NCI-H446 treated with DMSO at 0.1 percent for 48 hours (cell line): Measurements from ENCODE around the gene RPRD1B.
"Not testable (repeated sequence)": the region's sequence is repeated elsewhere in the genome, so short reads cannot be mapped to it uniquely, and the experiment has no call there.

Source experiments
- DNase-seq: peaks from one replicate; lab custom pipeline; 2025; lab: John Stamatoyannopoulos, UW

Gene RPRD1B

DNA sequence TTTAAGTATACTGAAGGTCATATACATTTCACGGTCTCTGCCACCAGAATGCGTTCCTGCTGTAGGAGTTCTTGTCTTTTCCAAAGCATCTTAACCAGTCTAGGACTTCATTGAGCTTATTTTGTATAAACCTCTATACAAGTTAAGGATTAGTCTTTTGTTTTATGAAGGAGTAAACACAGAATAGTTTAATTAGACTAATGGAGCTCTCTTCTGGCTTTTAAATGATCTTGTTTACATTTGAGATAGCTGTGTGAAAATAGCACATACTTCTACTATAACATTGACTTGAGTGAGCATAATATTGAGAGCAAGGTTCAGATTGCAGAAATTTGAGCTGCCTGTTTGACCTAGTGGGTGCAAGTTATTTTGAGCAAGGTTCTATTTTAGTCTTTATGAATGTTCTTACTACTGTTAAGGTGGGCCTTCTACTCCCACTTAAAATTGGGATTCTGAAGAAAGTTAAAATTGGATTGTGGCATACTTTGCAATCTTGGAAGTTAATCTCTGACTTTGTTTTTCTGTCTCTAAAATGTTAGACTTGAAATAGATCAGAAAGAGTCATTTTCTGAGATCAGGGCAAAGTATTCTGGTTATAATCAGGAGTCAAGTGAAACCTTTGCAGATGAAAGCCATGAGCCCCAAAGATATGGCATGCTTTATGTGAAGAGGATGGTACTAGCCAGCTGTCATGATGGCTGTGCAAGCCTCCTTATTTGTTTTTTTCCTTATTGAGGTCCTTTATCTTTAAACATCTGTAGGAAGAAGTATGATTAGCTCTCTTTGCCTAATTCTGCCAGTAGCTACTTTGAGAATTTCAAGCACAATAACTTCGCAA, 41.8 kb downstream of the RPRD1B start:
- DNase-seq = no peak

GRCh38 chr20:38076548-38076947, 43.0 kb downstream of the RPRD1B start:
- DNase-seq = no peak

DNA sequence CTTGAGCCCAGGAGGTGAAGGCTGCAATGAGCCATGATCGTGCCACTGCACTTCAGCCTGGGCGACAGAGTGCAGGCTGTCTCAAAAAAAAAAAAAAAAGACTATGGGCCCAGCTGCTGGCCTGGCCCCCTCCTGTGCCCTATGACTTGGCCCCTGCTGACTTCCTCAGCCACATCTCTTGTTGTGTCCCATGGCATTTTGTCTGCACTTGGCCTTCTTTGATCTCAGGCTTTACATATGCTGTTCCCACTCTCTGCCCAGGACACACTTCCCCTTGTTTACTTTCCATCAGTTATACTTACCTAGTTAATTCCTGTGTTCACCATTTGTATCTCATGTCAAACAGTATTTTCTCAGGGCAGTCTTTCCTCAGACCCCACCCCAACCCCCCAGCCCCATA, 44.5 kb downstream of the RPRD1B start:
- no peak for DNase-seq

DNA sequence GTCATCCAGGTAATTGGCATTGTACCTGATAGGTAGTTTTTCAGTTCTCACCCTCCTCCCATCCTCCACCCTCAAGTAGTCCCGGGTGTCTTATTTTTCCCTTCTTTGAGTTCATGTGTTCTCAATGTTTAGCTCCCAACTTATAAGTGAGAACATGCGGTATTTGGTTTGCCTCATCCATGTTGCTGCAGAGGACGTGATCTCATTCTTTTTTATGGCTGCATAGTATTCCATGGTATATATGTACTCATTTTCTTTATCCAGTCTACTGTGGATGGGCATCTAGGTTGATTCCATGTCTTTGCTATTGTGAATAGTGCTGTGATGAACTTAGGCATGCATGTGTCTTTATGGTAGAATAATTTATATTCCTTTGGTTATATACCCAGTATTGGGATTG, 45.8 kb downstream of the RPRD1B start:
- DNase-seq = no peak

- no peak for DNase-seq
Observed at GRCh38 chr20:38081575-38081974, 48.0 kb downstream of the RPRD1B start.

DNA sequence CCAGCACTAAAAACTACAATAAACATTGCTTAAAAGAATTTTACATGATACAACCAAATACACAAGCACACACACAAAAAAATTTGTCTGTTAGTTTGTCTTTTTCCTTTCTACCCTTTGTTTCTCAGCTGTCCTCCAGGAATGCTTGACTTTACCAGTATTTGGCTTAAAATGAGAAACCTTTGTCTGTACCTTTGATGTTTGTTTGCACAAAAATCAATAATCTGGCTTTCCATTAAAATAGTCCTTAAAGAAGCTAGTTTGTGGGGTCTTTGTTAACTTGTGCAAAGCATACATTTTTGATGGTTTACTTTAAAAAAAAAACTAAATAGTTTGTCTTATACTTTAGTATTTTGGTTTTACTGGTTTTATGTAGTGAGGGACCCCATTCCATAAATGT, 49.3 kb downstream of the RPRD1B start:
- no peak for DNase-seq

DNA sequence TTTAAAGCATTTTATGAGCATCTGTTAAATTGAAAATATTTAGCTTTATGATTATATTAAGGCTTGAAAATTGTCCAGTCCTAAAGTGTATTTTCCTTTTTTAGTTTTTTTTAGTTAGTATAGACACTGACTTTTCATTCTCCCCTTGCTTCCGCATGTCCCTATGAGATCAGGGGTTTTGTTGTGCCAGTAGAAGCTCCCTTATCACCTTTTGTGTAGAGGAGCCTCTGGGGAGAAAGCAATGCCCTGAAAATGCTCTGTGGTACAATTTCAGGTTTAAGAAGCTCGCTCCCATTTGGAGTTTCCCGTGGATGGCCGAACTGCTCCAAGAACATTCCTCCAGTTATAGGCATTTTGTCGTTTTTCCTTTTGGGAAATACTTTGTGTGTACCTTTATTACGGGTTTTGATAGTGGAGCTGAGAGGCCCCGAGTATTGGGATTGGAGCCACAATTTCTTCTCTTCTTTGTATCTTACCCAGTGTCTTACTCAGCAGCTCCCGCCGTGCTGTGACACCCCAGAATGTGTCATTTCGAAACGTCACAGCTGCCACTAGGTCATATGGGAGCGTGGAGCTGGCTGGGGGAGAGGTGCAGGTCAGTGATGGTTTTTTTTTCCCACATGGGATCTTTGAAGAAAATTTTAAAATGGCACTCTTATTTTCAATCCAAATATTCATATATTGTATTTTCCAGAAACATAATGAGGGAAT, 49.9 kb downstream of the RPRD1B start:
- DNase-seq = no peak

DNA sequence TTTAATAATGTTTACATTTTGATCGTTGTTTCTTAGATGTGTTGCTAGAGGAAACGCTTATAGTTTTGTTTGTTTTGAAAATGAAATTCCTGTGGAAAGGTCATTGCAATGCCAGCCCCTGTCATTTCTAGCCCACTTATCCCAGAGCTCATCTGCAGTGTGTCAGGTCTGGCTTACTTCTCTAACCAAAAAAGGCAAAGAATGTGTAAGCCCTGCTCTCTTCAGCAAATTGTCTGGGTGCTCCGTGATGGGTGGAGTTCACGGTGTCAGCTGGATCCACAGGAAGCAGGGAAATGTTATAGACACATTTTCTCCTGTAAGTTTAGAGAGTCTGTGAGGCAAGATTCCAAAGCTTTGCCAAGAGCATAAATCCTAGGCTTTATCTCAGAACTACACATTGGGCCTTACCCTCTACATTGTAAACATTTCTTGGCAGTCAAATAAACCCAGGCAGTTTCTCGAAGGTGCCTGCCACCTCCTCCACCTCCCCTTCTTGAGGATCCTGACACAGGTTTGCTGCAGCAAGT, 50.9 kb downstream of the RPRD1B start:
- no peak for DNase-seq

GRCh38 chr20:38085026-38085425, 51.5 kb downstream of the RPRD1B start:
- DNase-seq = no peak

GRCh38 chr20:38089500-38089899, 56.0 kb downstream of the RPRD1B start:
- DNase-seq = no peak

DNA sequence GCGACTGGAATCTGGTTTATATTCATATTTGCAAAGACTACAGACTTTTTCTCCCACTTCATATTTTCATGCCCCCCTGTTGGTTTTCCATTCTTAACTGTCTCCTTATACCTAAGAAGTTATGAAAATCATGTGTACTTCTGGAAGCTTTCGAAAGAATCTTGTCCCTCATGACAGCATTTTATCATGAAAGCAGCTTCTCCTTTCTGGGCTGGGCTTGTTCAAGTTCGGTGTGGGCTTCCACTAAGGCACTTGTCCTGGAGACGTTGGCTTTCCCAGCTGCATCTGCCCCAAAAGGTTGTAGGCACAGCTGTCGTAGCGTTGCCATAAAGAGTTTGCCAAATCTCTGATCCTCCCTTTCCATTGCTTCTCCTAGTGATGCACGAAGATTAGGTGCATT, 56.5 kb downstream of the RPRD1B start:
- DNase-seq = no peak

GRCh38 chr20:38091441-38092216, 58.1 kb downstream of the RPRD1B start:
- DNase-seq = no peak

GRCh38 chr20:38092260-38092857, 58.8 kb downstream of the RPRD1B start:
- DNase-seq = no peak

- DNase-seq = no peak
Observed at GRCh38 chr20:38092915-38093314, 59.4 kb downstream of the RPRD1B start.

GRCh38 chr20:38093641-38094077, 60.1 kb downstream of the RPRD1B start:
- DNase-seq = no peak

- no peak for DNase-seq
Observed at GRCh38 chr20:38094373-38094891, 60.9 kb downstream of the RPRD1B start.

- DNase-seq = no peak
Observed at GRCh38 chr20:38095017-38095686, 61.6 kb downstream of the RPRD1B start.

- no peak for DNase-seq
Observed at GRCh38 chr20:38098952-38099351, 65.4 kb downstream of the RPRD1B start.

DNA sequence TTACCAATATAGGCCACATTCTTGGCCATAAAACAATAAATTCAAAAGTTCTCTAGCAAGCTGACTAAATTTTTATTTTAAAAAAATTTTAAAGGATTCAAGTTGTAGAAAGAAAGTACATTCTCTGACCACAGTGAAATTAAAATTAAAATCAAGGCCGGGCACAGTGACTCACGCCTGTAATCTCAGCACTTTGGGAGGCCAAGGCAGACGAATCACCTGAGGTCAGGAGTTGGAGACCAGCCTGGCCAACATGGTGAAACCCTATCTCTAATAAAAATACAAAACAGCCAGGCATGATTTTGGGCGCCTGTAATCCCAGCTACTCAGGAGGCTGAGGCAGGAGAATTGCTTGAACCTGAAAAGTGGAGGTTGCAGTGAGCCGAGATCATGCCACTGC, 68.7 kb downstream of the RPRD1B start:
- not testable (repeated sequence) for DNase-seq

DNA sequence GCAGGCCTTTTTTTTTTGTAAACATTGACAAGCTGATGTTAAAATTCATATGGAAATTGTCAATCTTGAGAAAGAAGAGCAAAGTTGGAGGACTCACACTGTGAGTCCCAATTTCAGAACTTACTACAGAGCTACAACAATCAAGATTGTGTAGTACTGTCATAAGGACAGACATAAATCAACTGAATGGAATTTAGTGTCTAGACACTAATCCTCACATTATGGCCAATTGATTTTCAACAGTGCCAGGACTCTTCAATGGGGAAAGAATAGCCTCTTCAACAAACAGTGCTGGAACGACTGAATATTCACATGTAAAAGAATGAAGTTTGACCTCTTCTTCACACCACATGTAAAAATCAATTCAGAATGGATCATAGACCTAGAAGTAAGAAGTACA, 70.7 kb downstream of the RPRD1B start:
- DNase-seq = no peak

DNA sequence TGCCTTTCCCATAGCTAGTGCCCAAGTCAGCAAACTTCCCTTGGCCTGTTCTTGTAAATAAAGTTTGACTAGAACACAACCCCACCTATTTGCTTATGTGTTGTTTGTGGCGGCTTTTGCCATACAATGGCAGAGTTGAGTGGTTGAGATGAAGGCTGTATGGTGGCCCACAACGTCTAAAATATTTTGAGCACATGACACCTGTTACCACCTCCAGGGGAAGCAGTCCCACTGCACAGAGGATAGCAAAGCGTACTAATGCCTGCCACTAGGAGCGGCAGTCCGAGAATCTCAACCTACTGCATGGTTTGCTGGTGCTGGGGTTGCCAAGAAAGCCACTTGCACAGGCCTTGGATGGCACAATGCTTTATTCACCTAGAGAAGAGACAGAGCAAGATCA, 72.9 kb downstream of the RPRD1B start:
- no peak for DNase-seq
